ENCODE data around the gene TMSB4X.

- no peak for TF ChIP-seq POLR2AphosphoS5 (IDR thresholded peaks at IDR 0.05; ENCODE audit: borderline replicate concordance, low read depth, low read length)
- no peak for TF ChIP-seq EZH2 (IDR thresholded peaks at IDR 0.05)
Measured at GRCh38 chrX:12993826-12994225, 18.9 kb downstream of the TMSB4X start.
